K562 treated with DMSO at 1 percent for 24 hours (cell line): ENCODE measurements around the gene SMARCE1. TPM values are rescaled to one million over a fixed set of nuclear protein-coding genes. Genes with fewer than 3 reads are reported as not detected.

ENCODE experiments used
- total RNA-seq: library from RNA; unstranded; fragments of 300-600 nt; gene quantifications from 2 replicates; pipeline ENCODE4 v1.2.3, GENCODE V29; 2022; ENCODE audit warnings: low read depth; ENCODE audit not compliant: insufficient read depth

SMARCE1 gene
- total RNA-seq, result 64.9 and 65.1 TPM in 2 replicates

GRCh38 chr17:40647624-40648383, at the start of gene SMARCE1:
Gene SMARCE1, minus strand, starts transcription at chr17:40647818. Its CDS starts 2,016 bp downstream, at chr17:40645802.

GRCh38 chr17:40664582-40665333, 17.1 kb upstream of the SMARCE1 start, which contains the start of gene KRT222:
Gene KRT222, minus strand, starts transcription at chr17:40665177. Its CDS starts 78 bp downstream, at chr17:40665099.

Other genes starting within 250 kb of the SMARCE1 start
- 150 and 192 TPM in 2 replicates for gene TOP2A, start 229.9 kb downstream of the SMARCE1 start, total RNA-seq
- 95.4 and 111 TPM in 2 replicates for gene IGFBP4, start 204.4 kb downstream of the SMARCE1 start, total RNA-seq
- not detected in 2 replicates for gene TNS4, start 146.2 kb downstream of the SMARCE1 start, total RNA-seq
- gene CCR7, start 82.3 kb downstream of the SMARCE1 start, total RNA-seq, result 1.4 and 1.5 TPM in 2 replicates
- gene KRT222, start 17.4 kb upstream of the SMARCE1 start, total RNA-seq, result not detected in 2 replicates
- not detected in 2 replicates for gene KRT24, start 55.9 kb upstream of the SMARCE1 start, total RNA-seq
- not detected in 2 replicates for gene KRT25, start 107.5 kb upstream of the SMARCE1 start, total RNA-seq
- gene KRT26, start 124.4 kb upstream of the SMARCE1 start, total RNA-seq, result not detected in 2 replicates
- gene KRT27, start 134.7 kb upstream of the SMARCE1 start, total RNA-seq, result not detected in 2 replicates
- not detected in 2 replicates for gene KRT28, start 152.1 kb upstream of the SMARCE1 start, total RNA-seq
- gene KRT10, start 174.8 kb upstream of the SMARCE1 start, total RNA-seq, result 61.4 and 78.5 TPM in 2 replicates
- 6.3 and 7.9 TPM in 2 replicates for gene KRT12, start 219.4 kb upstream of the SMARCE1 start, total RNA-seq
- not detected in 2 replicates for gene KRT20, start 237.4 kb upstream of the SMARCE1 start, total RNA-seq